Activated CD4-positive, alpha-beta T cell treated with anti-CD3 and anti-CD28 coated beads for 1 hour (primary cell): ENCODE data around the gene KCNJ18.
"Not testable (repeated sequence)": the region's sequence is repeated elsewhere in the genome, so short reads cannot be mapped to it uniquely, and the experiment has no call there.

Experiments used
- DNase-seq: peaks from one replicate; pipeline ENCODE4 v3.0.0-alpha.2; 2020

KCNJ18 gene

DNA sequence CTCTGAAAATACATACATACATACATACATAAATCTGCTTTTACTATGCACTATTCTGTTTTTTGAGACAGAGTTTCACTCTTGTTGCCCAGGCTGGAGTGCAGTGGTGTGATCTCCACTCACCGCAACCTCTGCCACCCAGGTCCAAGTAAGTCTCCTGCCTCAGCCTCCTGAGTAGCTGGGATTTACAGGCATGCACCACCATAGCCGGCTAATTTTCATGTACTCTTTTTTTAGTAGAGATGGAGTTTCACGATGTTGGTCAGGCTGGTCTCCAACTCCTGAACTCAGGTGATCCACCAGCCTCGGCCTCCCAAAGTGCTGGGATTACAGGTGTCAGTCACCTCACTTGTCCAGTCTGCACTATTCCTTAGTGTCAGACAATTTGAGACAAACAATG, 20.5 kb upstream of the KCNJ18 start:
- DNase-seq = not testable (repeated sequence)

DNA sequence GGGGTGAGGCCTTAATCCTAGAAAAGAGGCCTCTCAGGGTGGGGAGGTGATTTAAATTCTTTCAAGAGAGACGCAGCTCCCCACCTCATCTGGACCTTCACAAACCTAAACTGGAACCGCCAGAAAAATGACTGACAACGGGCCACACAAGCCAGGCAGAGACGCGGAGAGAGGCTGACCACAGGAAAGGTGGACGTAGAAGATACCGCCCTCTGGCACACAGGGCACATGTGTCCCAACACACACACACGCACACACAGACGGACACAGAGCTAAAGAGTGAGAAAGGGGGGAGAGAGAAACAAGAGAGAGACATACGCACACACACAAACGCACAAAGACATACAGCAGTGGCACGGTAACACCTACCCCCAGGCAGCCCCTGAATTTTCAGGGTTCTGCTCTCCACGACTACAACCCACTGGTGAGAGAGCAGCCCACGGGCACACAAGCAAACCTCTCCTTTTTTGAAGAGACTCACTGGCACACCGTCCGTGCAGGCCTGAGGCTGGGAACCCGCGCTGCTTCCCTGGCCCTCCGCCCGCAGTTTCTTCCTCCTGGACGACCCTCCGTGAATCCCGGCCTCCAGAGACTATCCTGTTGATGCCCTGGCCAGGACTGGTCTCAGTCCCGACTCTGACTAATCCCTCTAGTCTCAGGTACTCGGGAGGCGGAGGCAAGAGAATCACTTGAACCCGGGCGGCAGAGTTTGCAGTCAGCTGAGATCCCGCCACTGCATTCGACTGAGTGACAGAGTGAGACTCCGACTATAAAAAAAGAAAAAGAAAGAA, 18.7 kb upstream of the KCNJ18 start:
- DNase-seq = not testable (repeated sequence)

DNA sequence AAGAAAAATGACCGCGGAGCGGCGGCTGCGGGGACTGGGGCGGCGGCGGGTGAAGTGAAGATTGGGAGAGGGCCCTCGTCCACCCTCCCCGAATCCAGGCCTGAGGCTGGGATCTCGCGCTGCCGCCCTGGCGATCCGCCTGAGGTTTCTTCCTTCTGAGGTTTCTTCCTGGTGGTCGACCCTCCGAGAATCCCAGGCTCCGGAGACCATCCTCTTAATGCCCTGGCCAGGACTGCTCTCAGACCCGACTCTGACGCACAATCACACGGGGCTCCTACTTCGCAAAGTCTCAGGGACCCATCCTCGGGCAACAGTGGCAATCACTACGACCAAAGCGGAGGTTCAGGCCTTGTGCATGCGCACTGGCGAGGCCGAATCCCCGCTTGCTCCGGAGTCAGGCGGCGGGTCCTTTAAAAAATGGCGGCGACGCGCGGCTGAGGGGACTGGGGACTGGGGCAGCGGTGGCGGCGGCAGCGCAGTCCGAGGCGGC, 18.0 kb upstream of the KCNJ18 start:
- DNase-seq = no peak

DNA sequence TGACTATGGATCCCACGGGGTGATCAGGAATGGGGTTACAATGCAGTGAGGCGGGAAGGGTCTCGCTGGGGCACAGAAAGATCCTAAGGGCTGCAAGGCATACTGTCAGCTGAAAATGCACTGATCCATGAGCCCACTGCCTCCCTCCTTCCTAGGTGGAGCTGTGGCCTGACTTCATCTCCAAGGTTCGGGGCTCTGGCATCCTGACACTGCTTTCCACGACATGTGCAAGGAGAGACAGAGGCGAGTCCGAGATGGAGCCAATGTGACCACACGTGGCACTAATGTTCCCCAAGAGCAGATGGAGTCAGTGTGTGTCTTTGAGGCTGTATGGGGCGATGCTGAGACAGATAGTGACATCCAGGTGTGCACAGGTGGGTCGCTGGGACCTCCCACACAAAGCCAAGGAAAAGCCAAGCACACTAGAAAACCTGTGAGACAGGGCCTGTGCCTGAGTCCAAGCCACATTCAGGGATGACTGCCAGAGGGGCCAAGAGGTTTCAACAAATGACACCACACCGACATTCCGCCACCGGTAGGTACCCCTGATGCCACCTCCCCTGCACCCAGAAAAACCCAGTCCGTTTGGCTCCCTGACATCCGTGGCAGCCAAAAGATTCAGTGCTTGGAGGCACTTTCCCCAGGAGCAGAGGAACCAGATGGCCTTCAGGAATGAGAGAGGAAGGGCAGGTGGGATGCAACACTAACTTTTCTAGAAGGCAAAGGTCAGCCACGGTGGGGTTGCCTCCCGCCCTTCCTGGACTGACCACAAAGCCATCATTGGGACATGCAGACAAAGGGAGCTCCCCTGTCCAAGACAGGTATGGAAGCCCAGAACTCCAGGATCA, 17.2 kb upstream of the KCNJ18 start:
- not testable (repeated sequence) for DNase-seq

DNA sequence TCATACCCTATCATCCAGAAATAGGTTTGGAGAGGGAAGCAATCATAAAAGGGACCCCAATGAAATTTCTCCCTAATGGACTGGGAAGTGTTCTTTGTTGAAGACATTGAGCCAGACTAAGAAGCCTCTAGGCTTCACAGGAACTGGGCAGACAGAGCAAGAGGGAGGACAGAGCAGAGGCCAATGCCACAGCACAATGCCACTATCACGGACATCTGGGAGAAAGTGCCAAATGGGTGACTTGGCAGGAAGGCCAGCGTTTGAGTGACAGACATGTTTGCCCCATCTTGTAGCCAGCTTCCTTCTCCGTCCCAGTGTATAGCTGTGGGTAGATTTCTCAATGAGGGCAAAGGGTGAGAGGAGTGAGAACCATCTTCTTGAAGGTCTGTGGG, 16.6 kb upstream of the KCNJ18 start:
- DNase-seq = not testable (repeated sequence)

DNA sequence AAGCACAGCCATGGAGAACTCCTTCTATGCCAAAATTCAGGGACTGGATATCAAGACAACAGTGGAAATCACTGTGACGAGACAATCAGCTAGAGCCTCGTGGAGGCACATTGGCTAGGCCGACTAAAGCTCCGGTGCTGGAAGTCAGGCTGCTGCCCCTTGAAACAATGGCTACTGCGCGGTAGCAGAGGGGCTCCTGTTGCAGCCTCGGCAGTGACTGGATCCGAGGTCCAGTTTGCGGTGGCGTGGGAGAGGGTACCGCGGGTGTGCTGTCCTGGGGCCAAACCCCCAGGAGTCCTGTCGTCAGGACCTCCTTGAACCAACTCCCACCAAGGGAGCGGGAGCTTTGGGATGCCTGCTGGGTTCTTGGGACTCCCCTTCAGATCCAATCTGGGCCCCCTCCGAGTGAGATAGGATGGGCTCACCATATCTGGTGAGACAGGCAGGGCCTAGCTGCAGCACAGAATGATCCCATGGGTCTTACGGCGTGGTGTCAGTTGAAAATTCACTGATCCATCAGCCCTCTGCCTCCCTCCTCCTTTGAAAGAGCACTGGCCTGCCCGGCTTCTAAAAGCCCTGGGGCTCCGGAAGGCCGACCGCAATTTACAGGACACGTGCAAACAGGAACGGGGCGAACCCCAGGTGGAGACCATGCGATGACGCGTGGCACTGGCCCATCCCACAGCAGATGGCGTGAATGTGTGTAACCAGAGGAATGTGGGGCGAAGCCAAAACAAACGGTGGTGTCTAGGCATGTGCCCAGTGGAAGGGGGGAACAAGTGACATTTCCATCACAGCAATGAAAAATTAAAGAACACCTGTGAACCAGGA, 15.8 kb upstream of the KCNJ18 start:
- DNase-seq = no peak

DNA sequence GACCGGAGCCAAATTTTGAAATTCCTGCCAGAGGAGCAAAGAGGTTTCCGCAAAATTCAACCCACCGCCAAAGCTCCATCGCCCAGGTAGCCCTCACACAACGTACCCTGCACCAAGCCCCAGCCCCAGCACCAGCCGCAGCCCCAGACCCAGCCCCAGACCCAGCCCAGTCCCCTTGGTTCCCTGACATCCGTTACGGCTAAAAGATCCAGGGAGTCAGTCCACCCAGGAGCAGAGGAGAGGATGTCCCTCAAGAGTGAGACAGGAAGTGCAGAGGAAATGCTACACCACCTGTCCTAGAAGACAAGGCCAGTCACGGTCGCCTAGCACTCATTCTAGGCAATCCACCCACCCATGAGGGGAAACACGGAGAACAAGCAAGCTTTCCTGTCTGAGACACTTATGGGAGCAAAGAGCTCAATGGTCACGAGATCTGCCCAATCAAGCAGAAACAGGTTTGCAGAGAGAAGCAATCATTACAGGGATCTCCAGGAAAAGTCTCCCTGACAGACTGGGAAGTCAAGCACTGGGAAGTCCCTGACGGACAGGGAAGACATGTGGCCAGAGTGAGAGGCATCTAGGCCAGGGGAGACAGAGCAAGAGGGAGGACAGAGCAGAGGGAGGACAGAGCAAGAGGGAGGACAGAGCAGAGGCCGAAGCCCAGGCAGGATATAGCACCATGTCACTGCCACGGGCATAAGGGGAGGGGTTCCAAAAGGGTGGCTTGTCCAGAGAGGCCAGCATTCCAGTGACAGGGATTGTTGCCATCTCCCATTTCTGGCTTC, 15.0 kb upstream of the KCNJ18 start:
- DNase-seq = no peak

DNA sequence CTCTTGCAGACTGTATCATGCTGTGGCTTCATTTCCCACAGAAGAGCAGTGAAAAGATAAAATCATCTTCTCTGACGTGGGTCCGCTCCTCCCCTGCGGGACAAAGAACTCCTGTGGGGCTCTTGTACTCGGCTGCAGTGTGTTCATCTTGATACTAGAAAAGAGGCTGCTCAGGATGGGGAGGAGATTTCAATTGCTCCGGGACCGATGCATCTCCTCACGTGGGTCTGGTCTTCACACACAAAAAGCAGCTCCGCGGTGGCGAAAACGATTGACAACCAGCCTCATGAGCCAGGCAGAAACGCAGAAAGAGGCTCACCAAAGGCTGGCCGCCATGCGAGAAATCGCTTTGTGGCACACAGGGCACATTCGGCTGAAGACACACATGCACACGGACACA, 14.4 kb upstream of the KCNJ18 start:
- no peak for DNase-seq

DNA sequence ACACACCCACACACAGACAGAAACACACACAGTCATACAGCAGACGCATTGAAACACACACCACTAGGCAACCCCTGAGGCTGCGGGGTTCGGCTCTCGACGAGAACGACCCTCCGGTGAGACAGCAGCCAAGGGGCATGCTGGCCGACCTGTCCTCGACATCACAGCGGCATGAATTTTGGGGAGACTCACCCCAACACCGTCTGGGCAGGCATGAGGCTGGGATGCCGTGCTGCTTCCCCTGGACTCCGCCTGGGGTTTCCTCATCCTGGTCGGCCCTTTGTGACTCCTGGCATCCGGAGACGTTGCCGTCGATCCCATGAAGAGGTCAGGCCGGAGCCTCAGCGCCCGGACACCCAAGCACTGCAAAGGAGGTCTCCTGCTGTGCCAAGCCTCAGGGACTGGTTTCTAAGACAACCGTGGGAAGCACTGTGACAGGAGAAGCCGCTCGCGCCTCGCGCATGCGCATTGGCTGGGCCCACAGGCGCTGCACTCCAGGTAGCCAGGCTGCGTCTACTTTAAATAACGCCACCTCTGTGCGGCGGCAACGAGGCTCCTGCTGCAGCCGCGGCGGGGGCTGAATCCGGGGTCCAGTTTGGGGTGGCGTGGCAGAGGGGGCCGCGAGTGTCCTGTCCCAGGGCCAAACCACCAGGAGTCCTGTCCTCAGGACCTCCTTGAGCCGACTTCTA, 13.8 kb upstream of the KCNJ18 start:
- no peak for DNase-seq

DNA sequence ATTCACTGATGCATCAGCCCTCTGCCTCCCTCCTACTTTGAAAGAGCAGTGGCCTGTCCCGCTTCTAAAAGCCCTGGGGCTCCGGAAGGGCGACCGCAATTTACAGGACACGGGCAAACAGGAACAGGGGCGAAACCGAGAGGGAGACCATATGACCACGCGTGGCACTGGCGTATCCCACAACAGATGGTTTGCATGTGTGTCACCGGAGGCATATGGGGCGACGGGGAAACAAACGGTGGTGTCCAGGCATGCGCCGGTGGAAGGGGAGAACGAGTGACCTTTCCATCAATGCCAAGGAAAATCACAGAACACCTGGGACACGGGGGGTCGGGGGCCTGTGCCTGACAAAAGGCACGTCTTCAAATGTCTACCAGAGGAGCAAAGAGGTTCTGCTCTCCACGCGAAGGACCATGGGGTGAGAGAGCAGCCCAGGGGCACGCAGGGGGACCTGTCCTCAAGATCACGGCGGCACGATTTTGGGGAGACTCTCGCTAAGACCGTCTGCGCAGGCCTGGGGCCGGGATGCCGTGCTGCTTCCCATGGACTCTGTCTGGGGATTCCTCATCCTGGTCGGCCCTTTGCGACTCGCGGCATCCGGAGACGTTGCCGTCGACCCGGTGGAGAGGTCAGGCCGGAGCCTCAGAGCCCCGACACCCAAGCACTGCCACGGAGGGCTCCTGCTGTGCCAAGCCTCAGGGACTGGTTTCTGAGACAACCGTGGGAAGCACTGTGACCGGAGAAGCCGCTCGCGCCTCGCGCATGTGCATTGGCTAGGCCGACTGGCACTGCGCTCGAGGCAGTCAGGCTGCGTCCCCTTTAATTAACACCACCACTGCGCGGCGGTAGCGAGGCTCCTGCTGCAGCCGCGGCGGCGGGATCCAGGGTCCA, 12.8 kb upstream of the KCNJ18 start:
- DNase-seq = no peak

DNA sequence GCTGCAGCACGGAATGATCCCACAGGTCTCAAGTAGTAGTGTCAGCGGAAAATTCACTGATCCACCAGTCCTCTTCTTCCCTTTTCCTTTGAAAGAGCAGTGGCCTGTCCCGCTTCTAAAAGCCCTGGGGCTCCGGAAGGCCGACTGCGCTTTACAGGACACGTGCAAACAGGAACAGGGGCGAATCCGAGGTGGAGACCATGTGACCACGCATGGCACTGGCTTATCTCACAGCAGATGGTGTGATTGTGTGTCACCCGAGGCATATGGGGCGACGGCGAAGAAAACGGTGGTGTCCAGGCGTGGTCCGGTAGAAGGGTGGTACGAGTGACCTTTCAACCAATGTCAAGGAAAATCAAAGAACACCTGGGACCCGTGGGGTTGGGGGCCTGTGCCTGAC, 12.0 kb upstream of the KCNJ18 start:
- DNase-seq = no peak

DNA sequence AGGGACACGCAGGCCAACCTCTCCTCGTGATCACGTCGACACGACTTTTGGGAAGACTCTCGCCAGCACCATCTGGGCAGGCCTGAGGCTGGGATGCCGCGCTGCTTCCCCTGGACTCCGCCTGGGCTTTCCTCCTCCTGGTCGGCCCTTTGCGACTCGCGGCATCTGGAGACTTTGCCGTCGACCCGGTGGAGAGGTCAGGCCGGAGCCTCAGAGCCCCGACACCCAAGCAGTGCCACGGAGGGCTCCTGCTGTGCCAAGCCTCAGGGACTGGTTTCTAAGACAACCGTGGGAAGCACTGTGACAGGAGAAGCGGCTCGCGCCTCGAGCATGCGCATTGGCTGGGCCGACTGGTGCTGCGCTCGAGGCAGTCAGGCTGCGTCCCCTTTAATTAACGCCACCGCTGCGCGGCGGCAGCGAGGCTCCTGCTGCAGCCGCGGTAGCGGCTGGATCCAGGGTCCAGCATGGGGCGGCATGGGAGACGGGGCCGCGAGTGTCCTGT, 11.4 kb upstream of the KCNJ18 start:
- DNase-seq = not testable (repeated sequence)

DNA sequence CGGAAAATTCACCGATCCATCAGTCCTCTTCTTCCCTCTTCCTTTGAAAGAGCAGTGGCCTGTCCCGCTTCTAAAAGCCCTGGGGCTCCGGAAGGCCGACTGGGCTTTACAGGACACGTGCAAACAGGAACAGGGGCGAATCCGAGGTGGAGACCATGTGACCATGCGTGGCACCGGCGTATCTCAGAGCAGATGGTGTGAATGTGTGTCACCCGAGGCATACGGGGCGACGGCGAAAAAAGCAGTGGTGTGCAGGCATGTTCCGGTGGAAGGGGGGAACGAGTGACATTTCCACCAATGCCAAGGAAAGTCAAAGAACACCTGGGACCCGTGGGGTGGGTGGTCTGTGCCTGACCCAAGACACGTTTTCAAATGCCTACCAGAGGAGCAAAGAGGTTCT, 10.7 kb upstream of the KCNJ18 start:
- DNase-seq = not testable (repeated sequence)

DNA sequence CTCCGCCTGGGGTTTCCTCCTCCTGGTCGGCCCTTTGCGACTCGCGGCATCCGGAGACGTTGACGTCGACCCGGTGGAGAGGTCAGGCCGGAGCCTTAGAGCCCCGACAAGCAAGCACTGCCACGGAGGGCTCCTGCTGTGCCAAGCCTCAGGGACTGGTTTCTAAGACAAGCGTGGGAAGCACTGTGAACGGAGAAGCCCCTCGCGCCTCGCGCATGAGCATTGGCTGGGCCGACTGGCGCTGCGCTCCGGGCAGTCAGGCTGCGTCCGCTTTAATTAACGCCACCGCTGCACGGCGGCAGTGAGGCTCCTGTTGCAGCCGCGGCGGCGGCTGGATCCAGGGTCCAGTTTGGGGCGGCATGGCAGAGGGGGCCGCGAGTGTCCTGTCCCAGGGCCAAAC, 10.2 kb upstream of the KCNJ18 start:
- DNase-seq = not testable (repeated sequence)

DNA sequence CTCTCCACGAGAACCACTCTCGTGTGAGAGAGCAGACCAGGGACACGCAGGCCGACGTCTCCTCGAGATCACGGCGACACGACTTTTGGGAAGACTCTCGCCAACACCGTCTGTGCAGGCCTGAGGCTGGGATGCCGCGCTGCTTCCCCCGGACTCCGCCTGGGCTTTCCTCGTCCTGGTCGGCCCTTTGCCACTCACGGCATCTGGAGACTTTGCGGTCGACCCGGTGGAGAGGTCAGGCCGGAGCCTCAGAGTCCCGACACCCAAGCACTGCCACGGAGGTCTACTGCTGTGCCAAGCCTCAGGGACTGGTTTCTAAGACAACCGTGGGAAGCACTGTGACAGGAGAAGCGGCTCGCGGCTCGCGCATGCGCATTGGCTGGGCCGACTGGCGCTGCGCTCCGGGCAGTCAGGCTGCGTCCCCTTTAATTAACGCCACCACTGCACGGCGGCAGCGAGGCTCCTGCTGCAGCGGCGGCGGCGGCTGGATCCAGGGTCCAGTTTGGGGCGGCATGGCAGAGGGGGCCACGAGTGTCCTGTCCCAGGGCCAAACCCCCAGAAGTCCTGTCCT, 9.1 kb upstream of the KCNJ18 start:
- DNase-seq = not testable (repeated sequence)

DNA sequence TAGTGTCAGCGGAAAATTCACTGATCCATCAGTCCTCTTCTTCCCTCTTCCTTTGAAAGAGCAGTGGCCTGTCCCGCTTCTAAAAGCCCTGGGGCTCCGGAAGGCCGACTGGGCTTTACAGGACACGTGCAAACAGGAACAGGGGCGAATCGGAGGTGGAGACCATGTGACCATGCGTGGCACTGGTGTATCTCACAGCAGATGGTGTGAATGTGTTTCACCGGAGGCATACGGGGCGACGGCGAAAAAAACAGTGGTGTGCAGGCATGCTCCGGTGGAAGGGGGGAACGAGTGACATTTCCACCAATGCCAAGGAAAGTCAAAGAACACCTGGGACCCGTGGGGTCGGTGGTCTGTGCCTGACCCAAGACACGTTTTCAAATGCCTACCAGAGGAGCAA, 8.4 kb upstream of the KCNJ18 start:
- not testable (repeated sequence) for DNase-seq

DNA sequence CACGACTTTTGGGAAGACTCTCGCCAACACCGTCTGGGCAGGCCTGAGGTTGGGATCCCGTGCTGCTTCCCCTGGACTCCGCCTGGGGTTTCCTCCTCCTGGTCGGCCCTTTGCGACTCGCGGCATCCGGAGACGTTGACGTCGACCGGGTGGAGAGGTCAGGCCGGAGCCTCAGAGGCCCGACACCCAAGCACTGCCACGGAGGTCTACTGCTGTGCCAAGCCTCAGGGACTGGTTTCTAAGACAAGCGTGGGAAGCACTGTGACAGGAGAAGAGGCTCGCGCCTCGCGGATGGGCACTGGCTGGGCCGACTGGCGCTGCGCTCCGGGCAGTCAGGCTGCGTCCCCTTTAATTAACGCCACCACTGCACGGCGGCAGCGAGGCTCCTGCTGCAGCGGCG, 7.9 kb upstream of the KCNJ18 start:
- not testable (repeated sequence) for DNase-seq

DNA sequence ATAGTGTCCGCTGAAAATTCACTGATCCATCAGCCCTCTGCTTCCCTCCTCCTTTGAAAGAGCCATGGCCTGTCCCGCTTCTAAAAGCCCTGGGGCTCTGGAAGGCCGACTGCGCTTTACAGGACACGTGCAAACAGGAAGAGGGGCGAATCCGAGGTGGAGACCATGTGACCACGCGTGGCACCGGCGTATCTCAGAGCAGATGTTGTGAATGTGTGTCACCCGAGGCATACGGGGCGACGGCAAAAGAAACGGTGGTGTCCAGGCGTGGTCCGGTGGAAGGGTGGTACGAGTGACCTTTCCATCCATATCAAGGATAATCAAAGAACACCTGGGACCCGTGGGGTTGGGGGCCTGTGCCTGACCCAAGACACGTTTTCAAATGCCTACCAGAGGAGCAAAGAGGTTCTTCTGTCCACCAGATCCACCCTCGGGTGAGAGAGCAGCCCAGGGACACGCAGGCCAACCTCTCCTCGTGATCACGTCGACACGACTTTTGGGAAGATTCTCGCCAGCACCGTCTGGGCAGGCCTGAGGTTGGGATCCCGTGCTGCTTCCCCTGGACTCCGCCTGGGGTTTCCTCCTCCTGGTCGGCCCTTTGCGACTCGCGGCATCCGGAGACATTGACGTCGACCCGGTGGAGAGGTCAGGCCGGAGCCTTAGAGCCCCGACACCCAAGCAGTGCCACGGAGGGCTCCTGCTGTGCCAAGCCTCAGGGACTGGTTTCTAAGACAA, 7.1 kb upstream of the KCNJ18 start:
- not testable (repeated sequence) for DNase-seq
